Superior temporal gyrus (tissue), 1 donor: ENCODE data around the gene HS2ST1.

Experiments
- DNase-seq: peaks from one replicate; pipeline ENCODE4 v3.0.0-alpha.2; 2016; ENCODE audit errors: extremely low spot score

The HS2ST1 gene

GRCh38 chr1:87111659-87112371 lies 197.4 kb downstream of the HS2ST1 start:
- no peak for DNase-seq

GRCh38 chr1:87113313-87113712 lies 198.9 kb downstream of the HS2ST1 start:
- DNase-seq, result no peak

- no peak for DNase-seq
Observed at GRCh38 chr1:87115317-87115890, 201.0 kb downstream of the HS2ST1 start.

- DNase-seq, result no peak
Observed at GRCh38 chr1:87115891-87116290, 201.5 kb downstream of the HS2ST1 start.

- DNase-seq, result no peak
Observed at GRCh38 chr1:87117761-87118368, 203.4 kb downstream of the HS2ST1 start.

- no peak for DNase-seq
Observed at GRCh38 chr1:87119541-87120140, 205.2 kb downstream of the HS2ST1 start.

GRCh38 chr1:87120779-87121178 lies 206.3 kb downstream of the HS2ST1 start:
- no peak for DNase-seq

GRCh38 chr1:87121711-87122163 lies 207.3 kb downstream of the HS2ST1 start:
- DNase-seq, result no peak

- DNase-seq, result no peak
Observed at GRCh38 chr1:87122243-87122642, 207.8 kb downstream of the HS2ST1 start.

GRCh38 chr1:87123610-87124009 lies 209.2 kb downstream of the HS2ST1 start:
- DNase-seq, result no peak

- no peak for DNase-seq
Observed at GRCh38 chr1:87126886-87127505, 212.6 kb downstream of the HS2ST1 start.

GRCh38 chr1:87127581-87127980 lies 213.1 kb downstream of the HS2ST1 start:
- no peak for DNase-seq

GRCh38 chr1:87129038-87129437 lies 214.6 kb downstream of the HS2ST1 start:
- DNase-seq, result no peak

GRCh38 chr1:87129606-87130005 lies 215.2 kb downstream of the HS2ST1 start:
- no peak for DNase-seq

GRCh38 chr1:87130438-87130837 lies 216.0 kb downstream of the HS2ST1 start:
- no peak for DNase-seq

GRCh38 chr1:87131809-87132283 lies 217.4 kb downstream of the HS2ST1 start:
- peak; percentile 92 for DNase-seq

GRCh38 chr1:87132284-87132870 lies 217.9 kb downstream of the HS2ST1 start:
- DNase-seq, result no peak

- peak; percentile 85 for DNase-seq
Observed at GRCh38 chr1:87134061-87134460, 219.6 kb downstream of the HS2ST1 start.

GRCh38 chr1:87134625-87135328 lies 220.3 kb downstream of the HS2ST1 start:
- DNase-seq, result peak; percentile 61

- peak; percentile 68 for DNase-seq
Observed at GRCh38 chr1:87135329-87135712, 220.9 kb downstream of the HS2ST1 start.
